ENCODE results near the gene GPR37L1.
"Not testable (repeated sequence)": the region's sequence is repeated elsewhere in the genome, so short reads cannot be mapped to it uniquely, and the experiment has no call there.

Gene GPR37L1

GRCh38 chr1:202168861-202169260 lies 46.1 kb downstream of the GPR37L1 start:
- DNase-seq (ENCODE audit: low spot score): no peak

GRCh38 chr1:202170726-202171125 lies 48.0 kb downstream of the GPR37L1 start:
- no peak for DNase-seq (ENCODE audit: low spot score)

- DNase-seq (ENCODE audit: low spot score): no peak
Observed at GRCh38 chr1:202171292-202172014, 48.7 kb downstream of the GPR37L1 start.

- DNase-seq (ENCODE audit: low spot score): no peak
Observed at GRCh38 chr1:202172015-202172355, 49.3 kb downstream of the GPR37L1 start.

- no peak for DNase-seq (ENCODE audit: low spot score)
Observed at GRCh38 chr1:202173993-202174392, 51.3 kb downstream of the GPR37L1 start.

- DNase-seq (ENCODE audit: low spot score): no peak
Observed at GRCh38 chr1:202176949-202177927, 54.5 kb downstream of the GPR37L1 start.

- DNase-seq (ENCODE audit: low spot score): no peak
Observed at GRCh38 chr1:202179828-202180750, 57.4 kb downstream of the GPR37L1 start.

GRCh38 chr1:202180751-202181139 lies 58.0 kb downstream of the GPR37L1 start:
- not testable (repeated sequence) for DNase-seq (ENCODE audit: low spot score)

GRCh38 chr1:202181586-202181985 lies 58.9 kb downstream of the GPR37L1 start:
- no peak for DNase-seq (ENCODE audit: low spot score)

- no peak for DNase-seq (ENCODE audit: low spot score)
Observed at GRCh38 chr1:202182040-202182877, 59.5 kb downstream of the GPR37L1 start.
